Mesenteric fat pad (tissue), 1 donor: ENCODE measurements around the gene REG3G. TPM values are rescaled to one million over a fixed set of nuclear protein-coding genes. Genes with fewer than 3 reads are reported as not detected.
"Not testable (repeated sequence)": the region's sequence is repeated elsewhere in the genome, so short reads cannot be mapped to it uniquely, and the experiment has no call there.

Source experiments
- DNase-seq: peaks from one replicate; pipeline ENCODE4 v3.0.0-alpha.2; 2020; ENCODE audit warnings: low spot score
- total RNA-seq: library from RNA; stranded (reverse); fragmentation: NEBNext Ultra II Directional; extraction: Animal tissue kit (Norgen Biotek cat#: 25700); gene quantifications from one replicate; pipeline ENCODE4 v1.2.1, GENCODE V29; 2021
- donor health status: DM: yes; HTN: yes; CAD: no.

Gene REG3G
- total RNA-seq, 1 donor from 2014 or later, result not detected

- DNase-seq, result no peak
Measured at GRCh38 chr2:79013629-79014028, 11.9 kb upstream of the REG3G start.

GRCh38 chr2:79016342-79016741 lies 9.2 kb upstream of the REG3G start:
- no peak for DNase-seq

- no peak for DNase-seq
Measured at GRCh38 chr2:79026061-79026460, 559 bp downstream of the REG3G start.

- DNase-seq, result no peak
Measured at GRCh38 chr2:79039944-79040343, 14.4 kb downstream of the REG3G start.

GRCh38 chr2:79041032-79041448 lies 15.5 kb downstream of the REG3G start:
- DNase-seq, result no peak

- DNase-seq, result not testable (repeated sequence)
Measured at GRCh38 chr2:79053486-79053885, 28.0 kb downstream of the REG3G start.

GRCh38 chr2:79054769-79055168 lies 29.3 kb downstream of the REG3G start:
- not testable (repeated sequence) for DNase-seq

- DNase-seq, result no peak
Measured at GRCh38 chr2:79065201-79065600, 39.7 kb downstream of the REG3G start.

- DNase-seq, result no peak
Measured at GRCh38 chr2:79071078-79071477, 45.6 kb downstream of the REG3G start.

Other genes with a start within 250 kb of the REG3G start
- 2.6 TPM for gene REG1B, start 62.3 kb downstream of the REG3G start, total RNA-seq
- 8.8 TPM for gene REG1A, start 94.8 kb downstream of the REG3G start, total RNA-seq
- gene REG3A, start 134.1 kb downstream of the REG3G start, total RNA-seq, result 3.3 TPM